ENCODE measurements around the gene DENND6B.

Gene DENND6B

DNA sequence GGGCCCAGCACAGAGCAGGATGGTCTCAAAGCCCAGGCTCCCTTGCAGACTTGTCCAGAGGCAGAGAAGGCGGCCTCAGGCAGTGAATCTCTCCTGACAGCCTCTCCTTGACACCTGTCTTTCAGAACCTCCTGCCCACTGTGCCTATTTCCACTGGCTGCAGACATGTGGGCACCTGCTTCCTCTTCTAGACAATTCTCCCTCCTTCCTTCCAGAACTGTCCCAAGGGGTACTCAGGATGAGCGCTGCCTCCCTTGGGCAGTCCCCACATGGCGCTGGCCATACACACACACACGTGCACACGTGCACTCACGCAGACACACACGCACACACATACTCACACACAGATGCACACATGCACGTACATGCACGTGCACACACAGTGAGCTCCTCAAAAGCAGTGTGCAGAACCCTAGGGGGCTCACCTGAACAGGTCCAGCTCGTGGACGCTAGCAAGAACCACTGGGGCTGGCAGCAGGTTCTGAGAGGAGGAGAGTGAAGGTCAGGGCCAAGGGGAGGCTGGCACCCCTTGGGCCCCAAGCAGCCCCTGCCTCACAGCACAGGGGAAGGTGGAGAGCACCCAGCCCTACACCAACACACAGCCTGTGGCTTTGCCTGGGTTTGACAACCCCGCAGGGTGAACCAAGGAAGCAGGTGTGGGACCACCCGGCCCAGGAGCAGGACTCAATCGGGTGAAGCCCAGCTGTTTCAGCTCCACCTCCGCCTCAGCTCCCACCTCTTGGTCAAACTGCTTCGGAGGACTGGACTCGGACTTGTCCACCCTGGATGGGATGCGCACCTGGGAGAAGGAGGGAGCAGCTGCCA, 11.3 kb downstream of the DENND6B start:
- DNase-seq (ENCODE audit: low spot score): no peak

DNA sequence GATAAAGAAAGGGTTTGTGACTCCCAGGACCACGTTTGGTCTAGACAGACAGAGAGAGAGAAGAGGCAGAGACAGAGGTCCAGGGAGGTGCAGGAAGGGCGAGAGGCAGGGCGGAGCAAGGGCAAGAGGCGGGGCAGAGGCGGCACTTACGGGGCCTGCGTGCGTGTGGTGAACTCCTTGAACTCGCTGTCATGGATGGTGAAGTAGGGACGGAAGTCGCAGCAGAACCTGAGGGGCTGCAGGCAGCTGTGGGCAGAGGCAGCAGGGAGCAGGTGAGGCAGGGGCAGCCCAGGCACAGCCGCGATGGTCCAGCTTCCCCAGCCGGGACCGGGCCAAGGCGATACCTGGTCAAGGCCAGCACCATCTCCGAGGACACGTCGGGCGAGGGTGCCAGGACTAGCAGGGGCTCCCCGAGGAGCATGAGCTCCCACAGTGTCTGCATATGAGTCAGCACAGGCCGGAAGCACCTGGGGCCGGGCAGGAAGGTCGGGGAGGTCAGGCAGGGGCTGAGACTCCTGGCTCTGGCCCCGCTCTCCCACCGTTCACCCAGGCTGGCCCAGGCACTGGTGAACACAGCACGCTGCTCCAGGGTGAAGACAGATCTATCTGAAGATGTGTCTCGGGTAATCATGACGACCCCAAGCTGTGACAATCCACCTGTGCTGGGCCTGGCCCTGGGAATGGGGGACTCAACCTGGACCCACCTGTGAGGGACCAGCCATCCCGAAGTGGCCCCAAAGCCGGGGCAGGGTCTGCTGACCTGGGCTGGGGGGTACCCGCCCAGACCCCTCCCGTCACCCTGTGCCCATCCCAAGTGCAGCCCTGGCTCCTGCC, 12.1 kb downstream of the DENND6B start:
- no peak for DNase-seq (ENCODE audit: low spot score)

DNA sequence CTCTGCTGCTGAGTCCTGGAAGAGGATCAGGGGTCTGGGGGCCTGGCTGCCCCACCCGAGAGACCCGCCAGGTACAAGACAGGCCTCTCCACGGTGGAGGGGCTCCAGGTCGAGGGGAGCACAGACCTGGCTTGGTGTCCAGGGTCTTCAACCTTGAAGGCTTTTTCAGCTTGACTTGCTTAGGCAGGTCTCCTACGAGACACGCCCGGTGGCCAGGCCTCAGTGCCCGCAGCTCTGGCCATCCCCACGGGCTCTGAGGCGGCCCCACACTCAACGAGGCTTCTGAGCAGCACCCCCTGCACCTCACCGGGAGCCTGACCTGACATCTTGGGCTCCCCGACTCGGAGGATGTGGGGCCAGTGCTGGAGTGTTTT, 12.7 kb downstream of the DENND6B start:
- DNase-seq (ENCODE audit: low spot score): no peak

DNA sequence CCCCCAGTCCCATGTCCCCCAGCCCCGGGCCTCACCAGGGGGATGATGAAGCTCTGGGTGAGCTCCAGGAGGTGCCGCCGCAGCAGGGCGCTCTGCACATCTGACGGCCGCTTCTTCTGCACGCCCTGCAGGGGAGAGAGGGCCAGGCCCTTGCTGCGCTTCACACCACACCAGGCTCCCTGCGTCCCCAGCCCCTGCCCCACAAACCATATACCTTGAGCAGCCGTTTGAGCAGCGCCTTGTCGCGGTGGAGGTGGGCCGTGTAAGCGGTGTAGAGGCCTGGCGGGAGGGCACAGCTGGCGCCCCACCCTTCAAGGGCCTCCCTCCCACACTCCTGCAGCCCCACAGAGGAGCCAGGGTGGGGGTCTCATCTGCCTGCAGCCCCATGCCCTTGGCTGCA, 13.2 kb downstream of the DENND6B start:
- DNase-seq (ENCODE audit: low spot score): no peak

DNA sequence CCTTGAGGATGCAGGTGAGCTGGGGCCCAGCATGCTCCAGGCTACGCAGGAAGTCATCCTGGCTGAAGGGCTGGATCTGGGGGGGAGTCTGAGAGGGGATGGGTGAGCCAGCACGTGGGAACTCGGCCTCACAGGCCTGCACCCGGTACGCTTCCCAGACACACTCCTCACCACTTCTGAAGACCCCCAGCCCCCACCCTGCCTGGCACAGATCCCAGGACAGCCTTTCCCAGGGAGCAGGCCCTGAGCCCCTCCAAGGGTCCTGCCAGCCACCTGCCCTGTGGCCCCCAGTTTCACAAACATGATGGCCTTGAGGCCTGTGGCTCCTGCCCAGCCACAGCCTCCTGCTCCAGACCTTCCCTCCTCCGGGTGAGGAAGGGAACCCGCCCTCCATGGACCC, 13.8 kb downstream of the DENND6B start:
- DNase-seq (ENCODE audit: low spot score): no peak

DNA sequence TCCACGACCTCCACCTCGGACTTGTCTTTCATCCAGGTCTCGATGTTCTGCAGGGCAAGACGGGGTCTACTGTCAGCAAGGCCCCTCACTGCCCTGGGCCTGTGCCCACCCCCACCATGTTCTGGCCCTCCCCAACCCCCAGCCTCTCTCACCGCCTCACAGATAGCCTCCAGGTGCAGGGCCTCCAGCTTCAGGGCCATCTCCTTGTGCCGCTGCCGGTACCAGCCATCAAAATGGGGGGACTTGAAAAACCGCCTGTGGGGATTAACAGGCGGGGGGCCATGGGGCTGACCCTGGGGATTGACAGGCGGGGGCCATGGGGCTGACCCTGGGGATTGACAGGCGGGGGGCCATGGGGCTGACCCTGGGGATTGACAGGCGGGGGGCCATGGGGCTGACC, 14.4 kb downstream of the DENND6B start:
- DNase-seq (ENCODE audit: low spot score): no peak

DNA sequence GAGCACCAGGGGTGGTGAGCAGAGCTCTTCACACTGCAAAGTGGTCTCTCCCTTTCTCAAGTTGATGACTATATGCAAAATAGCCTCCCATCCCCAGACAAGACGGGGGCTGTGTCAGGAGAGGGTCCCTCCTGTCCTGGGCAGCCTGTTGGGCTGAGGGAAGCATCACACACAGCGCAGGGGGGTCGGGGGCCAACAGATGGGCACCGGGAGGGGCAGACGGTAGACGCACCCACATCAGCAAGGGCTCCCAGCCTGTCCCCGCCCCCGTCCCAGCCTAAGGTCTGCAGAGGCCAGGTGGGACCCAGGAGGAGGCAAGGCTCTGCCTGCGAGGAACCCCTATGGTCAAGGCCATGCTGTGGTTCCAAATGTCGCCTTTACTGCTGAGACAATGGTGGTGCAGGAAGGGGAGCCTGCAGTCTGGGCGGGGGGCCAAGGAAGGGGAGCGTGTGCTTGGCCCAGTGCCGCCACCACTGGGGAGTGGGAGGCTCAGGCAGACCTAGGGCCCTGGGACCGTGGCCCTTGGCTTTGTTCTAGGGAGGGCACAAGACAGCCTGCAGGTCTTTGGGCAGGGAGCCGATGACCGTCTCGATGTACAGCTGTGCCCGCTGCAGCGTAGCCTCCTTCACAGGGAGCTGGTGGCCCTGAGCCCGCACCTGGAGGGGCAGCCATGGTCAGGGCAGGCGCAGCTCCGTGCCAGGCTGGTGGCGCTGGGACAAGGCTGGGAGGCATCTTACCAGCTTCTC, 15.0 kb downstream of the DENND6B start:
- DNase-seq (ENCODE audit: low spot score): no peak

DNA sequence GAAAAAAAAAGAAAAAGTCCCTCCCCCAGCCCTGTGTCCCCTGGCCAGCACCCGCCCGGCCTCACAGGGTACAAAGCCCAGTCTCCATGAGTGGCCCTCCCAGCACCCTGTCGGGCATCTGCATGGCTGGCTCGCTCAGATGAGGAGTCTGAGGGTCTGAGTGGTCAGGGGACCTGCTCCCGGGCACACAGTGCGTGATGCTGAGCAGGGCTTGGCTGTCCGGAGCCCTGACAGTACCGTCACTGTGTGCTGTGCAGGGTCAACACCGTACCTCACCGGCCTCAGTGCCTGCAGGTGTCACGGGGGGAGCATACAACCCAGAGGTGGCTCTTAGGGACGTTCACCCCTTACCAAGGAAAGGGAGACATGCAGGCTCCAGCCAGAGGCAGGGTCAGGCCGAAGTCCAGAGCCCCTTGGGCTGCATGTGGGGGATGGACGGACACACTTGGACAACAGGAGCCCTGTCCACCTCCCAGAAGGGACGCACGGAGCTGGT, 15.8 kb downstream of the DENND6B start:
- no peak for DNase-seq (ENCODE audit: low spot score)

DNA sequence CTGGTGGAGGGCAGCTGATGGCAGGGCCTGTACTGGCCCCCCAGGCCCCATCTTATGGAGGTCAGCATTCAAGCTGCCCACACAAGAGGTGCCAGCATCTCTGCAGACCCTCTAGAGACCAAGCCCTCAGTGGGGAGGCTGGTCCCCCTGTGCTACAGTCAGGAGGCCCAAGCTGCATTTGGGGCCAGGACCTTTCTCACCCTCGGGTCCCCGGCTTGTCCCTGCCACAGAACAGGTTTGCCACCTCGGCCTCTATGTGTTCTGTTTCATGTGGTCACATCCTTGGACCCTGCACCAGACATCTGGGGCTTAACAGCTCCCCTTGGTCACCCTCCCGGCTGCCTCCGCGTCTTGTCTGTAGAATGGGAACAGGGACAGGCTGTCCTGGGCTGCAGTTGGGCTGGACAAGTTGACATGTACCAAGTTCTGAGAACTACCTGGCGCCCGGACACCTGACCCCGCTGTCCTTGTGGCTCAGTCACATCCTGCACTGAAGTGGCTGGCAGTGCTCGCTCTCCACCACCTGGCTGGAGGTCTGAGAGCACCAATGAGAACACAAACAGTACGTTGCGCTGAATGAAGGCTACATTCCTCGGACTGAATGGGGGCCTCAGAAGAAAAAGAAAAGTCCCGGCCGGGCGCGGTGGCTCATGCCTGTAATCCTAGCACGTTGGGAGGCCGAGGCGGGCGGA, 16.6 kb downstream of the DENND6B start:
- DNase-seq (ENCODE audit: low spot score): no peak

DNA sequence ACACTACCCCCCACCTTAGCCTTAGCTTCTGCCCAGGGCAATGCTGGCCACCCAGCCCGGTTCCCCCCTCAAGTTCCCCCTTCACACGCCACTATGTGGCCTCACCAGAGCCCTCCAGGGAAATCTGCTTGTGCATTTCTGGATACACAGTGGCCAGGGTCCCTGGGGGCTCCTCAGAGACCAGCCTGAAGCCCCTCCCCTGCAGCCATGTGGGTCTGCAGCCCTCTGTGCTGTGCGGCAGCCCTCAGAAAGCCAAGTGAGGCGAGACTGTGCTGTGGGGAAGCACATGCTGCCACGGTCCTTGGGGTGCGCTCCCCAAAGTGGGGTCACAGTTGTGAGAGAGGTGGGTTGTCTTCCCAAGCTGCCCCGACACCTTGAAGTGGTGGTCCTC, 17.2 kb downstream of the DENND6B start:
- DNase-seq (ENCODE audit: low spot score): no peak

DNA sequence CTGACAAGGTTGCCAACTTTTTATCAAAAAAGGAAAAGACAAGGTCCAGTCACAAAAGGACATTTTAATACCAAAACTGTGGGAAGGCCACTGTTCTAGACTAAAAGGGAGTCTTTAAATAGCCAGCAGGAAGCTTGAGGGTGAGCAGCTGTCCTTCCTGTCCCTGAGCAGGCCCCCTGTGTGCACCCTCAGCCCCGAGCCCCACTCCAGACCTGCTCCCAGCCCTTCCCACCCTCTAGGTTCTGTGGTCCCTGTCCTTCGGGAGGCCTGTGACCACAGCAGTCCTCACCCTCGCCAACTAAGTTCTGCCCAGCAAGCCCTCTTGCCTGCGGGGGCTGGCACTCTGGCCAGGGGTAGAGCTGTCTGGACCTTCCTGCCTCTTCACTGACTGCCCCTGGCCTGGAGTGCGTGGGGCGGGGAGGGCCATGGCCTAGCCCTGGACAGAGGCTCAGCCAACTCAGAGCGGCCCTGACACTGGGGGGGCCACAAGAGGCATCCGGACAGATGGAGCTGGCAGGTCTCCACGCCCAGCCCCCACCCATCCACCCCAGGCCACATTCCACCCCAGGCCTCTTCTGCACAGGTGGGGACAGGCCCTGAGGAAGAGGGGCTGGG, 17.7 kb downstream of the DENND6B start:
- DNase-seq (ENCODE audit: low spot score): no peak

DNA sequence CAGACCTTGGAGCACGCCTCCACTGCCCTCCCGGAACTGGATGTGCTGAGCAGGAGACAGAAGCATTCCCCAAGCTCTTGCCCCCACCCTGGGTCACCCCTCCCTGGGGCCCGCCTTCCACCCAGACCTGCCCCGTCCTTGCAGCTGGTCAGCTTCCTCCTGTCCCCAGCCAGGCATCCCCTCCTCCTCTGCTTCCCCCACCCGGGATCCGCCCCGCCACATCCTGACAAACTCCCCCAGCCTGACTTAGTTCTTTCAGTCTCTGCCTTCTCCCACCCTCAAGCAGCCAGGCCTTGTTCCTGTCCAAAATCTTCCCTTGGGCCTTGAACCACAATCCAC, 18.2 kb downstream of the DENND6B start:
- peak; percentile 62 for DNase-seq (ENCODE audit: low spot score)

DNA sequence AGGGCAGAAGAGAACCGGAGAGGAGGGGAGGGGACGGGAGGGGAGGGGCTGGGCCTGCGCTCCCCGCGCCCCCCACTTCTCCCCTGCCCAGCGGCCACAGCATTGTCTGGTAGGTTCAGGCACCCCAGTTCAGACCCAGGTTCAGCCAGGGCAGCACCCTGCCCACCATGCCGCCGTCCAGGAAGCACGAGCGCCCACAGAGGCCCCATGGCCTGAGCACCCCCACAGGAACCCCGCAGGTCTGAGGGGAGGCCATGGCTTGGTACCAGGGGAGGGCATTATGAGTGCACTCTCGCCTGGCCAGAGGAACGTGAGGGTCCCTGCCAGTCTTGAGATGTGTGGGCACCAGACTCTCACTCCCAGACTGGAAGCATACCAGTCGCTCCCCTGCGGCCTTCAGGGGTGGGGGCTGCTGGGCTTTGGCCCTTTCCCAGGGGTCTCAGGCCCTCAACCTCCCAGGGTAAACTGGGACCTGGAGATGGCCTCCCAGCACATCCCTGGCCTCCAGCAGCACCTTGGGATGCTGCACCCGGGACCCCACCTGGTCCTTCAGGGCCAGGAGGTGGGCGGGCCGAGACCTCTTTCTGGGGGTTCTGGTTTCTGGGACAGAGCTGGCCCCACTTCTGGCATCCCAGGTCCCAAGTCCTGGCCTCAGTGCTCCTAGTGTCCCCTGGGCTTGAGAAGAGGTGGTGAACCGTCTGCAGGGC, 18.8 kb downstream of the DENND6B start:
- DNase-seq (ENCODE audit: low spot score): no peak

DNA sequence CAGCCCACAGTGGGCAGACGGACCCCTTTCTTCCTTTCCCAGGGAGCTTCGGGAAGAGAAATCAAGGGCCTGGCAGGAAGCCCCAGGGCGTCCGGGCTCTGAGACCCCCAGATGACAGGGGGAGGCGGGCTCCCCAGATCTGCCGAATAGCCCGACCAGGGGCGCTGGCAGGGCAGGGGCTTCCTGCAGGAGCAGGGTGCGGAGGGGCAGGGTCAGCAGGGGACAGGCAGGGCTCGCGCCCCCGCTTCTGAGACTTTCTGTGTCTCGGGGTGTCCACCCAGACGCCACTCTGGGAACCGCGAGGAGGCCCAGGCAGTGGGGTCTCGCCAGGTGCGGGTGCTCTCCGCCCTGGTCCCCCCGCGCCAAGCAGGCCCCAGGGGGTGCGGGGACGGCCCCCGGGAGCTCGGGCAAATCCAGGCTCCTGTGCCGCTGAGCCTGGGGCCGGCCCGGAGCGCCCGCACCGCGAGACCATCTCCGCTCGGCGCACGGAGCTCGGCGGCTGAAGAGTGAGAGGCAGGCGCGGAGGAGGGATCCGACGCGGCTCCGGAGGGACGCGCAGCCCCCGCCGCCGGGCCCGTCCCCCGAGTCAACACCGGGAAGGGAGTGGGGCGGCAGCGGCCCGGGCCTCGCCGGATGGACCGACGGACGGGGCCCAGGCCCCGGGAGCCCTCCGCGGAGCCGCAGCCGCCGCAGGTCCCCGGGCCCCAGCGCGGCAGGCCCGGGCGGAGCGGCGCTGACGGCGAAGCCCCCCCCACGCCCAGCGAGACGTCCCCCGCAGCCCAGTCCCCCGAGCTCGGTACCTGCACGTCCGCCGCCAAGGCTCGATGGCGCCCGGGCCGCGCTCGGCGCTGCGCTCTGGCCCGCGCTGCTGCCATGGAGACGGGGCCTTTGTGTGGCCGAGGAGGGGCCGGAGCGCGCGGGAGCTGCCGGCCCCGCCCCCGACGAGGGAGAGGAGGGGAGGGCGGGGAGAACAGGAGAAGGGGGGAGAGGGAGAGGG, 19.8 kb downstream of the DENND6B start, which contains the start of gene PLXNB2:
TSS of gene PLXNB2 (minus strand) at position 894 of the 997 bp plus-strand sequence. CDS start 17,062 bp downstream, outside the sequence.
- DNase-seq (ENCODE audit: low spot score): peak; percentile 86

DNA sequence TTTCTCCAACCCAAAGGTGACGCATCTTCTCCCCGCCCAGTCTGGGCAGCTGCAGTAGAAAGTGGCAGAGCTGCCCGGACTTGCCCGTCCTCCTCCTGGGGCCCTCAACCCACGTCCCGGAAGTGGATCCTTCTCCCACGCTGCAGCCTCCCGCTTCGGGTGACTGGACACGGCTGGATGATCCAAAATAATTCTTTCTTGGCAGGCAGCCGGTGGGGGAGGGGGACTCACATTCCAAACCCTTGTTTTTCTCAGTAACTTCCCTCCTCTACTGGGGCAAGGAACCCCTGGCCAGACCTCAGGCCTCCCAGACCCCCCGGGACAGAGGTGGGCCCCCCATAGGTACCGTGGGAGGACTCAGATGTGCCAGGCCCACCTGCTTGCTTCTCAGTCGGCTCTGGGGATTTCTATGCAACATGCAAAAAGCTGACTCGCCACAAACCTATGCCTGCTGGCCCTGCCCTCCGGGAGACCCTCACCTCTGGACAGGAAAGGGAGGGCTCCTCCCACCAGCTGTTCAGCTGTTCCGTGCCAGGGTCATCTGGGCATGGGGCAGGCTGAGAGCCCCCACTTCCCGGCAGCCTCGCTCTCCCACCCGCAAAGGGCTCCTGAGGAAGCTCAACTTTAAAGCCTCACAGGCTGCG, 20.8 kb downstream of the DENND6B start:
- DNase-seq (ENCODE audit: low spot score): peak; percentile 49

DNA sequence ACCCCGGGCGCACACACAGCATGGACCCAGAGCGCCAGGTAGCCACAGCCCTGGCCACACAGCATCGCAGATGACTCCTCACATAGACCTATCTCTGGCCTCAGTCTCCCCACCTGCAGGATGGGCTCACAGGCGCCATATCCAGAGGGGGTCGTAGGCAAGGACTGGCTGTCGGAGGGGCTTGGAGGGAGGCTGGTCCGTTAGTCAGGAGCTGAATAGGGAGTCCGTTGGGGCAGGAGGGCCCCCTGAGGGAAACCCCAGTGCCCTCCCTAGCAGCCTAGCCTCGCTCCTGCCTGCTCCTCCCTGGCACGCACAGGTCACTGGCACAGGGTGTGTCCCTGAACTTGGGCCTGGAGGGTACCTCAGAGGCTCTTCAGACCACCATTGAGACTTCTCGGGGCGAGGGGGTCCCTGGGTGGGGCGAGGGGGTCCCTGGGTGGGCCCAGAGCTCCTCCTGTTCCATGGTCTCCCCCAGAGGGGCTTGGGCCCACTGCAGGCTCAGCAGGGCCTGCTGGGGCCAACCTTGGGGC, 21.4 kb downstream of the DENND6B start:
- no peak for DNase-seq (ENCODE audit: low spot score)

DNA sequence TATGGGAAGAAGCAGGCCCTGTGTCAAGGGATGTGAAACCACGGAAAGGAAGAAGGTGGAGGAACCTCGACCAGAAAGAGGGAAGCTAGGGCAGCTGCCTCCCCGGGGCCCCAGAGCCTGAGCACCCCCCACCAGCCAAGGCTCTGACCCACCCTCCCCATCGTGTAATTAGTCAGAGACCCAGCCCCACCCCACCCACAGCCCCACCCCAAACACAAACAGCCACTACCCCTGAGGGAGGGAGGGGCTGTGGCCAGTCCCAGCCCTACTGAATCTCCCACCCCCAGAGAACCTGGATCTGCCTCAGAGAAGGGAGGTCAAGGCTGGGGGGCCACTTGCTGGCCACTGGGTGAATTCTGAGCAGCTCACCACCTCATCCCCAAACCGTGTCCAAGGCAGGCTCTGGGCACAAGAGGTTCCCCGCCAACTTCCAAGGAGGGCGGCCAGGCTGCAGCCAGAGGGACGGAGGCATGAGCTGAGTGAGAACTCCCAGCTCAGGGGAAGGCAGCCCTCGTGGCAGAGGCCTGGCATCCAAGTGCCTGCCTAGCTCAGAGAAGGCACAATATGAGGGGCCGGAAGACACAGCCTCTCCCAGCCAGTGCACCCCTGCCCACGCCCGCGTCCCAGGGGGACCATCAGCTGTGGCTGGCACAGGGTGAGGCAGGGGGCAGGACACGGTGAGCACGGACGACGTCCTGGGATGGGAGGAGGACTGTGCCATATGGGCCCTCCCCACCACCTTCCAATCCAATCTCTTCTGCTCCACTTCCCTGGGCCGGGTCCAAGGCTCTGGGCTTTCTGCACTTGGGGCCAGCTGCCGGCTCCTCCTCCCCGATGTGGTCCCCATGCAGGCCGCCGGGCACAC, 22.1 kb downstream of the DENND6B start:
- DNase-seq (ENCODE audit: low spot score): peak; percentile 60
